ENCODE data around the gene AMMECR1. TPM values are rescaled to one million over a fixed set of nuclear protein-coding genes. Genes with fewer than 3 reads are reported as not detected.
A peak's percentile ranks its signal among the peaks of the same experiment; 100 is the strongest.

Gene AMMECR1
- total RNA-seq, 1 experiment from 2014 or later: 9.4 TPM

DNA sequence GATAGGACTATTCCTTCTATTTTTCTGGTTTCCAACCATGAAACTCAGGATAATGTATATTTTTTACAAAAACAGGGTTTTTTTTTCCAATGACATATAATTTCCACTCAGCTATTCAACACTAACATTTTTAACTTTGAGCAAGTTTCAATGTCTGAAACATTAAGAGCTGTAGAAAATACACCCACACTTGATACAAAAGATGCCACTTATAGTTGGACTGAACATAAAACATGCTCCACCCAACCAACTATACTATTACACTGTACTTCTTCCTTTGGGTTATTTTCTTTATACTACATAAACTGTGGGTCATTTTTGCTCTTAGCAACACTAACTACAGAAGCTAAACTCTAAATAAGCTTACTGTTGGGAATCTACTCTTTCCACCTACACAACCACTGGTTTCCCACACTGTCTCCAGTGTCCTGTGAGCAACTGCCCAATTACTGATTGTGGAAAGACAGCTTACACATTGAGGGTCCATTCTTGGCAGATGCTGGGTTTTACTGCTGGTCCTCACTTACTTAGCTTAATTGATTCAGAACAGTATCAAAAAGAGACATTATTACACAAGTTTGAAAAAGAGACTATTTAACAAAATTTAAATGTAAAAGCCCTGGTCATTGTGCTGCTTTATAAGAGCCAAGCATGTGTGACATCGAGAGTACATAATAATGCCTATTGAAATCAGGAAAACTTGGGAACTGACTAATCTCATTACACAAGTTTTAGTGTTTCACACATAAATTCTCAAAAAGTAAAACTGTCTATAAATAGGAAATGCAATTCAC lies 6.3 kb downstream of the AMMECR1 start:
- DNase-seq (ENCODE audit: low read depth): no peak

- no peak for DNase-seq (ENCODE audit: low read depth)
Observed at GRCh38 chrX:110310896-110311295, 7.0 kb downstream of the AMMECR1 start.

DNA sequence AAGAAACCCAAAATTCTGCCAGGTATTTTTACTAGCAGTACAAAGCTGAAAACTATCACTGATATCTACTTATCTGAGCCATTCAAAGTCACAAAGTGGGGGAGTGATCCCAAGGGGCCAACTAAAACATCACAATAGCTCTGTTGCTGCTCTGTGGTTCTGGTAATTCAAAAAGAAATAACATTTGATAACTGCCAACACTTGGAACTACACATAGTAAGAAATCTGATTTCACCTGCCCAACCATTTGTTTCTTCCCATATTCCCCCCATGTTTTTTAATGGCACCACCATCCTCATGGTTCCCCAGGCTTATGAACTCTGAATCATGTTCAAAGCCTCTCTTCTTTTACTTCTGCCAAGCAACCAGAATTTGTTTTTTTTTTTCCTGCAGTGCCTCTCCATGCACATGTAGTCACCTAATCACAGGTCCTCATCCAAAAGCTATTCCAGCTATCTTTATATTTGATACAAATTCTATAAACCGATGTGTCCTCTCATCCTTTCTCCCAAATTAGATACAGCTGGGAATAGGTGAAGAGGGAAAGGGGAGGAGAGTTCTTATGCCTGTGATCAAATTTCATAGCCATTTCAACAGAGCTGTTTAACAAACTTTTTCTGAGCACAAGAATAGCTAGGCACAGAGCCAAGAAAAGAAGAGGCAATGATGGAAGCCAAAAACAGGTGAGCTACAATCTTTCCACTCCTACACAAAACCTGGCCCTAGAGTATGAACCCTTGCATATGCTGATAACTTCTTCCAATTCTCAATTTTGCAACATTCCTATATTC lies 7.7 kb downstream of the AMMECR1 start:
- DNase-seq (ENCODE audit: low read depth): no peak

DNA sequence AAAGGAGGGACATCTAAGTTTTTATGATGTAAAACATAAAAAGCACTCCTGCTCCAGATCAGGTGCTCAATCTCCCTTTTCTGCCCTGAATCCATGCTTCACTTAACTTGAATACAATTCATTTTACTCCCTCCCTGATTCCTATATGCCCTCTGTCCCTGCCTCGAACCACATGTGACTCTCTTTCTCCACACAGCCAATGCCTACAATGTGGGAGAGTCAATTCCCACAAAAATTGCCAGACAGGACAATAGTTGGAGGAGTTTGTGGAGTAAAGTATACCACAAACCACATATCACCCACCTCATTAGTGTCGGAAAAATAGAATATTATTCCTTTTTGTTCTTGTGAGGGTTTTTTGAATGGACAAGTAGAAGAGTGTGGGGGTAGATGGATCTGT lies 9.7 kb downstream of the AMMECR1 start:
- DNase-seq (ENCODE audit: low read depth): no peak

- DNase-seq (ENCODE audit: low read depth): no peak
Observed at GRCh38 chrX:110304884-110305283, 13.0 kb downstream of the AMMECR1 start.

DNA sequence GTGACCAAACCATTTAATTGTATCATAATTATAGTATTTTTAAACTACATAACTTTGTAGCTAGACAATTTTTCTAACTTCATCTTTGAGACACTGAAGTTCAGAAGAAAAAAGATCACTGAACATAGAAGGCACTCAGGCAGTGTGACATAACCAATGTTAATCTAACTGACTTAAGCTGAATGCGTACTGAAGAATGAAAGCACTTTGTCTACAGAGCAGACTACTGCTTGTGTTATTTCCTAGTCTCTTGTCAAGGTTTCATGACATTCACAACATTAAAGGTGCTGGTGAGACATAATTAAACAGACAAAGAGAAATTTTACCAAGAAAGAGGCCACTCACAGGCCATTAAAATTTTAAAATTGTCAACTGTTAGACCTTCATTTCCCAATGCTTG lies 13.5 kb downstream of the AMMECR1 start:
- no peak for DNase-seq (ENCODE audit: low read depth)

GRCh38 chrX:110302975-110303374 lies 14.9 kb downstream of the AMMECR1 start:
- no peak for DNase-seq (ENCODE audit: low read depth)

- DNase-seq (ENCODE audit: low read depth): no peak
Observed at GRCh38 chrX:110301194-110301593, 16.7 kb downstream of the AMMECR1 start.

- no peak for DNase-seq (ENCODE audit: low read depth)
Observed at GRCh38 chrX:110294087-110294486, 23.8 kb downstream of the AMMECR1 start.

GRCh38 chrX:110293658-110294057 lies 24.2 kb downstream of the AMMECR1 start:
- DNase-seq (ENCODE audit: low read depth): no peak

GRCh38 chrX:110287605-110288004 lies 30.3 kb downstream of the AMMECR1 start:
- no peak for DNase-seq (ENCODE audit: low read depth)

DNA sequence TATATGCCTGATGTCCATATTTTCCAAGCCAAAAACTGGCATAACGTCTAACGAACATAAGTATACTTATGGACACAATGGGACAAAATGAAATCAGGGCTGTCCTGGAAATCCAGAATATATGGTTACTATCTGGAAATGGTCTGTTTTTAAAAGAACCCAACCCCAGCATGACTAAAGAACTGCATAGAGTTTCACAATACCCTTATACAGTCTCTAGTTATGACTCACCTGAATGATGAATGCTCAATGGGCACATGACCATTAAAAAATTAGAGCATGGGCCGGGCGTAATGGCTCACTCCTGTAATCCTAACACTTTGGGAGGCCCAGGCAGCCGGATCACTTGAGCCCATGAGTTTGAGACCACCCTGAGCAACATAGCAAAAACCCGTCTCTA lies 31.8 kb downstream of the AMMECR1 start:
- peak; percentile 65 for DNase-seq (ENCODE audit: low read depth)

DNA sequence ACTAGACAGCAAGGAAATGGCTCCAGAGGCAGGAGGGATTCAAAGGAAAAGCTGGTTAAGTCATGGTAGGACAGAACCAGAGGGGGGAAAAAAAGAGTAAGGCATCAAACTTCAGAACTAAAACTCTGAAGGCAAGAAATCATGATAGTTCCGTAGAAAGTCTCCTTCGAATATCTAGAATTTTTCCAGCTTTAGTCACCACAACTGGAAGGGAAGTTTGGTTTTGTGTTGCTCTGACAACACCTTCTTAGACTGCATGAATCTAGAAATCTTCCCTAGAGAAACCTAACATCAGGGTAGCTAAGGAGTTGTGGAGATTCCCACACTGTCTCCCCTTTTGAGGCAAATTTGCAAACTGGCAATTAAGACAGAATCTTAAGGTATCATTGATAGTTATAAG lies 33.7 kb downstream of the AMMECR1 start:
- peak; percentile 35 for DNase-seq (ENCODE audit: low read depth)

DNA sequence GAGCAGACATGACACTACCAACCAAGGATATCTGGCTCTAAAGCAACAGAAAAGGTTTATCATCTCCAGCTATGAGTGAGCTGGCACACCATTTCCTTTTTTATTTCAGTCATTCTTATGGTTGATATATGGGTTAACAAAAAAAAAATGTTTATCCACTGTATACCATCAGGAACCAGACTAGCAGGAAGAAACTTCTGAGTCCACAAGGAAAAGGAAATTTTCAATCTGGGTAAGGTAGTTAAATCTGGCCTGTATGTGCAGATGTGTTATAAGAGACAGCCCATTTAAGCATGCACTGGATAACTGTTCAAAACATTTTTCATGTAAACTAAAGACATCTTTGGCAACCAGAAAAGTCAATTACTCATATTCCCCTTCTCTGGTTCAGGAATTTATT lies 35.0 kb downstream of the AMMECR1 start:
- no peak for DNase-seq (ENCODE audit: low read depth)

- DNase-seq (ENCODE audit: low read depth): no peak
Observed at GRCh38 chrX:110281377-110281776, 36.5 kb downstream of the AMMECR1 start.

DNA sequence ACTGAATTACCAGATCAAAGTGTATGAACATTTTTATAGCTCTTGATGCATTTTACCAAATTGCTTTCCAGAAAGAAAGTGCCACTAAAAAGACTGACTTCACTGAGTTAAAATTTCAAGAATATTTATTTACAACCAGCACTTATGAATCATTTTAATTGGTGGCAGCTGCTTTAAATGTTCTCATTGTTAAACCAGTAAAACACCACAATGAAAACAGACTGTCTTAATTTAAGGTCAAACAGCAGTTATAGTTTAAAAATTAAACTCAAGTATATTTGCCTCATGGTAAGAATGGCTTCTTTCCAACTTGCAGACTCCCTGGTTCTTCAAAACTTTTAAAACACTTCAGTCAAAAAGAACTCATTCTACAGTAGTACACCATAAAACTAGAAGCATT lies 36.9 kb downstream of the AMMECR1 start:
- no peak for DNase-seq (ENCODE audit: low read depth)

- no peak for DNase-seq (ENCODE audit: low read depth)
Observed at GRCh38 chrX:110277609-110278008, 40.3 kb downstream of the AMMECR1 start.

DNA sequence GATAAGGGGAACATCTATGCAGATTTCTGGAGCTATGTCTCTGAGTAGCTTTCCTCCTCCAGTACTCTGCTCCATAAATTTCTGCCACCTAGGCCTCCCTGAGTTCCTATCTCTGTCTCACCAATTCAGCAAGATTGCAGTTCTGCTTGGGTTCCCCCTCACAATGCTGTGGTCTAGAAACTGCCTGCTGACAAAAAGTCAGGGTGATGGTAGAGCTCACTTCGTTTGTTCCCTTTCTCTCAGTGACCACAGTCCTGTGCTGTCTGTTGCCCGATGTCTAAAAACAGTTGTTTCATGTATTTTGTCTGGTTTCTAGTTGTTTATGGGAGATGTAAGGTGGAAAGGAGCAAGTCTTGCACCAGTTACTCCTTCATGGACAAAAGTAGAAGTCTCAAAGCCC lies 41.1 kb downstream of the AMMECR1 start:
- DNase-seq (ENCODE audit: low read depth): no peak

GRCh38 chrX:110268886-110269285 lies 49.0 kb downstream of the AMMECR1 start:
- DNase-seq (ENCODE audit: low read depth): no peak

GRCh38 chrX:110268395-110268794 lies 49.5 kb downstream of the AMMECR1 start:
- no peak for DNase-seq (ENCODE audit: low read depth)

DNA sequence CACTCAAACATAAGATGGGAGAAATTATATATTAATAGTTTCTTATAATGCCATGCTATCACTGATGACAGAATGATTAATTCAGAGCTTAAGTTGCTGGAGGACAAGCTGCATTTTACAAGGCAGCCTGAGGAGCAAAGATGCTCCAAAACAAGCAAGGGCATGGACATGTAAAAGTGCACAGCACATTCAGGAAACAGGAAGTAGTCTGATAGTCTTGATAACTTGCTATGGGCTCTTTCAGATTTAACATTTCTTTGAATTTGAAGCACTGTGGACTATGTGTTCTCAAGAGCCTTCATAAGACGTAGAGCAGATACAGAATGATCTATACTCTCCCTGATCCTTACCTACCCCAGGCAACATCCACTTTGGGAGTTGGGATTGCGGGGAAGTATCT lies 50.0 kb downstream of the AMMECR1 start:
- DNase-seq (ENCODE audit: low read depth): no peak

GRCh38 chrX:110265661-110266060 lies 52.2 kb downstream of the AMMECR1 start:
- no peak for DNase-seq (ENCODE audit: low read depth)

GRCh38 chrX:110259117-110259516 lies 58.8 kb downstream of the AMMECR1 start:
- no peak for DNase-seq (ENCODE audit: low read depth)

Data from Daoy (cell line).